K562 (cell line): Measurements from ENCODE around the gene TEX14. TPM values are rescaled to one million over a fixed set of nuclear protein-coding genes. Genes with fewer than 3 reads are reported as not detected.

Source experiments
- ATAC-seq: fragments of 200-7000 bp; cut with Tn5 transposase; 3 replicates; pipeline ENCODE4 v1.9.1; 2020; ENCODE audit warnings: moderate library complexity
- BruUV-seq: library from RNA; stranded (reverse); fragments of 400-500 nt; replicated peaks from 2 replicates; lab custom pipeline; 2021; lab: Mats Ljungman, UMichigan
- CTCF ChIA-PET: fragments of 300-600 bp; formaldehyde crosslinking; extraction: SDS; loops from one replicate; lab custom pipeline; 2021; ENCODE audit warnings: low intra/inter-chr PET ratio; lab: Yijun Ruan, JAX
- POLR2A ChIA-PET: fragments of 300-600, 350-650 bp; sonication (Branson Sonifier 250); formaldehyde crosslinking; extraction: SDS; loops from one replicate; lab custom pipeline; 2021; ENCODE audit warnings: antibody characterized with exemption, inconsistent platforms; lab: Yijun Ruan, JAX
- DNase-seq, 4 experiments: peaks; one replicate each; pipeline versions ENCODE4 v3.0.0 to v3.0.0-alpha.2; 2011 to 2018; ENCODE audit warnings: low spot score in 3 of 4, mixed read lengths in 3 of 4; ENCODE audit errors: extremely low read depth in 1 of 4
- FAIRE-seq: peaks from 2 replicates; lab custom pipeline; 2011; peaks lifted over from hg19 to GRCh38; lab: Jason Lieb, UNC
- H2AFZ ChIP-seq: 2 replicates; pipeline ENCODE4 v1.6.0; 2011; ENCODE audit warnings: low read depth, low read length, control low read depth, inconsistent platforms
- H3K27ac ChIP-seq: fragments of 200-600 bp; 3 replicates; pipeline ENCODE4 v1.8.0; 2011; ENCODE audit warnings: low read depth, mild to moderate bottlenecking, control low read depth, inconsistent platforms, low read length, moderate library complexity, mixed read lengths; ENCODE audit errors: extremely low read depth
- H3K27me3 ChIP-seq, 2 experiments: fragments of 300-600 bp in 1 of 2; 2 replicates in 1 of 2; 3 replicates in 1 of 2; pipeline versions ENCODE4 v1.6.0 to v1.8.0; 2011; ENCODE audit warnings: inconsistent platforms in 2 of 2, low read length in 2 of 2, mild to moderate bottlenecking in 1 of 2, mixed read lengths in 1 of 2, moderate library complexity in 1 of 2; ENCODE audit not compliant: control insufficient read depth in 2 of 2, insufficient read depth in 2 of 2
- H3K36me3 ChIP-seq: fragments of 300-600 bp; 3 replicates; pipeline ENCODE4 v1.8.0; 2011; ENCODE audit warnings: mild to moderate bottlenecking, low read length, inconsistent platforms; ENCODE audit not compliant: control insufficient read depth, insufficient read depth
- H3K4me1 ChIP-seq, 2 experiments: fragments of 200-600 bp in 1 of 2; replicated peaks in 1 of 2; 2 replicates in 1 of 2; 3 replicates in 1 of 2; pipeline versions ENCODE4 v1.5.1 to v1.8.0; 2011; ENCODE audit warnings: inconsistent platforms in 2 of 2, low read length in 2 of 2, mild to moderate bottlenecking in 1 of 2, mixed read lengths in 1 of 2, moderate library complexity in 1 of 2; ENCODE audit not compliant: control insufficient read depth in 2 of 2, insufficient read depth in 2 of 2
- H3K4me2 ChIP-seq: 2 replicates; pipeline ENCODE4 v1.6.1; 2011; ENCODE audit warnings: low read length, control low read depth, inconsistent platforms, mixed read lengths; ENCODE audit not compliant: insufficient read depth
- H3K4me3 ChIP-seq: fragments of 200-600 bp; sonication (generic), shearing (Covaris generic); 2 replicates; pipeline ENCODE4 v1.5.1; 2016; ENCODE audit warnings: control low read depth, inconsistent platforms
- H3K79me2 ChIP-seq: fragments of 200-600 bp; 3 replicates; pipeline ENCODE4 v1.8.0; 2011; ENCODE audit warnings: low read length, inconsistent platforms; ENCODE audit not compliant: control insufficient read depth, insufficient read depth
- H3K9ac ChIP-seq, 2 experiments: 2 replicates each; pipeline versions ENCODE4 v1.6.0 to v1.6.1; 2011; ENCODE audit warnings: low read depth in 2 of 2, low read length in 2 of 2, control low read depth in 1 of 2, inconsistent platforms in 1 of 2, mild to moderate bottlenecking in 1 of 2, mixed read lengths in 1 of 2; ENCODE audit not compliant: insufficient read depth in 1 of 2
- H3K9me1 ChIP-seq: one replicate; pipeline ENCODE4 v1.6.0; 2011; ENCODE audit warnings: inconsistent platforms, mild to moderate bottlenecking, low read length, moderate library complexity; ENCODE audit not compliant: control insufficient read depth, insufficient read depth
- H3K9me3 ChIP-seq: replicated peaks from 2 replicates; pipeline ENCODE4 v1.5.1; 2011; ENCODE audit warnings: low read depth, low read length, inconsistent platforms; ENCODE audit not compliant: control insufficient read depth, insufficient read depth
- H4K20me1 ChIP-seq: replicated peaks from 2 replicates; pipeline ENCODE4 v1.6.1; 2011; ENCODE audit warnings: low read length, inconsistent platforms, mixed read lengths; ENCODE audit not compliant: control insufficient read depth, insufficient read depth
- C11orf30 ChIP-seq: fragments of 450-650 bp; IDR thresholded peaks from 2 replicates; pipeline ENCODE4 v1.6.1; 2016; ENCODE audit warnings: low read depth, mild to moderate bottlenecking
- HSF4 ChIP-seq: fragments of 250-450 bp; sonication (Bioruptor Pico); IDR thresholded peaks from 2 replicates; pipeline ENCODE4 v2.1.2; 2022; ENCODE audit warnings: mild to moderate bottlenecking, moderate library complexity, borderline replicate concordance
- JUND ChIP-seq, 2 experiments: IDR thresholded peaks; 2 replicates in 1 of 2; 3 replicates in 1 of 2; pipeline ENCODE4 v1.6.1; 2011; ENCODE audit warnings: borderline replicate concordance in 2 of 2, low read depth in 2 of 2, low read length in 2 of 2, improper control_type of control experiment in 1 of 2, missing biosample characterization in 1 of 2, missing genetic modification characterization in 1 of 2, missing genetic modification reagents in 1 of 2
- MAFG ChIP-seq: fragments of 450-650 bp; conservative IDR thresholded peaks from 2 replicates; pipeline ENCODE4 v1.6.1; 2016; ENCODE audit warnings: missing genetic modification characterization, missing compliant biosample characterization
- NFE2 ChIP-seq: IDR thresholded peaks from 2 replicates; pipeline ENCODE4 v1.6.1; 2014; ENCODE audit warnings: antibody characterized with exemption, low read depth
- ZNF316 ChIP-seq: fragments of 450-650 bp; IDR thresholded peaks from 2 replicates; pipeline ENCODE4 v1.6.1; 2016
- WGBS: fragments of 100-300 bp; shearing (Covaris generic); methylation state at CpG from one replicate; pipeline ENCODE4 v1.1.6; 2016; ENCODE audit warnings: low coverage, mixed read lengths; ENCODE audit not compliant: insufficient coverage; ENCODE audit errors: missing lambda C conversion rate; 5-methylcytosine and 5-hydroxymethylcytosine counted together
- in situ Hi-C: fragments of 300-500 bp; cut with MboI; formaldehyde crosslinking; loops from 4 replicates; pipeline ENCODE4 v1.15.0; 2018; ENCODE audit warnings: inconsistent platforms, mixed read lengths
- intact Hi-C: fragments of 100-400 bp; cut with micrococcal nuclease; formaldehyde crosslinking; loops from 2 replicates; pipeline ENCODE4 v1.14.2; 2022
- polyA plus RNA-seq, 8 experiments: library from polyadenylated mRNA; depleted of rRNA in 4 of 8; stranded (reverse) in 5 of 8; unstranded in 3 of 8; fragments of >200 nt; fragmentation: Nextera tagmentation in 2 of 8; fragmentation: Illumina TruSeq in 1 of 8; extraction: Ambion mirVana in 2 of 8; extraction: Trizol in 1 of 8; gene quantifications; 2 replicates each; pipeline versions ENCODE4 v1.2.1 to v1.2.3, GENCODE V29; 2011 to 2014; ENCODE audit warnings: inconsistent platforms in 1 of 8, missing spikeins in 1 of 8
- total RNA-seq, 7 experiments: library from RNA; depleted of rRNA in 6 of 7; stranded (reverse); fragments of >200 nt in 6 of 7; fragmentation: Illumina TruSeq in 2 of 7; extraction: Trizol in 2 of 7; gene quantifications; 2 replicates each; pipeline versions ENCODE4 v1.2.1 to v1.2.3, GENCODE V29; 2011 to 2021; ENCODE audit warnings: low replicate concordance in 1 of 7
- TF ChIP-seq, protein P1 (sequence below): sonication (generic); formaldehyde crosslinking; IDR thresholded peaks from 2 replicates; pipeline ENCODE4 v1.8.0; 2023; ENCODE audit warnings: mild to moderate bottlenecking, missing genetic modification reagents

Gene TEX14
- total and polyA plus RNA-seq, 9 of the 15 experiments (the other 6 are each of a cell fraction or from before 2014, with no cell fraction given): 0.05 to 0.12 (median 0.09) TPM; not detected in 1

DNA sequence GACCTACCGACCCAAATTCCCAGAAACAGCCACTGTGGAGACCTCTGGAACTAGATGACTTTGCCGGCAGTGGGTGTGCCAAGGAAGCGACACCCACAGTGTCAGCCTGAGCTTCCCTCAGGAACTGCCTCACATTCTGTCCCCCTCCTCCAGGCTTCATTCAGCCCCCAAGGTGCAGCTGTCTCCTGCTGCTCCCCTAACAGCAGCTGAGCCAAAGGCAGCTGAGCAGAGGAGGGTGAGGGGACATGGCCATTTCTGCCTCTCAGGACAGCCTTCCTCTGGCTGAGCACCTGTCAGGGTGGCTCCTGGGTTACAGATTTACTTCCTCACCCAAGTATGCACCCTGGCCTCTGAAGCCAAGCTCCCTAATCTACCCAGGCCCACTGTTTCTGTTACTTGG, 155.3 kb downstream of the TEX14 start (continued):
- TF ChIP-seq, protein P1, sequence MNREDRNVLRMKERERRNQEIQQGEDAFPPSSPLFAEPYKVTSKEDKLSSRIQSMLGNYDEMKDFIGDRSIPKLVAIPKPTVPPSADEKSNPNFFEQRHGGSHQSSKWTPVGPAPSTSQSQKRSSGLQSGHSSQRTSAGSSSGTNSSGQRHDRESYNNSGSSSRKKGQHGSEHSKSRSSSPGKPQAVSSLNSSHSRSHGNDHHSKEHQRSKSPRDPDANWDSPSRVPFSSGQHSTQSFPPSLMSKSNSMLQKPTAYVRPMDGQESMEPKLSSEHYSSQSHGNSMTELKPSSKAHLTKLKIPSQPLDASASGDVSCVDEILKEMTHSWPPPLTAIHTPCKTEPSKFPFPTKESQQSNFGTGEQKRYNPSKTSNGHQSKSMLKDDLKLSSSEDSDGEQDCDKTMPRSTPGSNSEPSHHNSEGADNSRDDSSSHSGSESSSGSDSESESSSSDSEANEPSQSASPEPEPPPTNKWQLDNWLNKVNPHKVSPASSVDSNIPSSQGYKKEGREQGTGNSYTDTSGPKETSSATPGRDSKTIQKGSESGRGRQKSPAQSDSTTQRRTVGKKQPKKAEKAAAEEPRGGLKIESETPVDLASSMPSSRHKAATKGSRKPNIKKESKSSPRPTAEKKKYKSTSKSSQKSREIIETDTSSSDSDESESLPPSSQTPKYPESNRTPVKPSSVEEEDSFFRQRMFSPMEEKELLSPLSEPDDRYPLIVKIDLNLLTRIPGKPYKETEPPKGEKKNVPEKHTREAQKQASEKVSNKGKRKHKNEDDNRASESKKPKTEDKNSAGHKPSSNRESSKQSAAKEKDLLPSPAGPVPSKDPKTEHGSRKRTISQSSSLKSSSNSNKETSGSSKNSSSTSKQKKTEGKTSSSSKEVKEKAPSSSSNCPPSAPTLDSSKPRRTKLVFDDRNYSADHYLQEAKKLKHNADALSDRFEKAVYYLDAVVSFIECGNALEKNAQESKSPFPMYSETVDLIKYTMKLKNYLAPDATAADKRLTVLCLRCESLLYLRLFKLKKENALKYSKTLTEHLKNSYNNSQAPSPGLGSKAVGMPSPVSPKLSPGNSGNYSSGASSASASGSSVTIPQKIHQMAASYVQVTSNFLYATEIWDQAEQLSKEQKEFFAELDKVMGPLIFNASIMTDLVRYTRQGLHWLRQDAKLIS (CRISPR knock-in tag): no peak

DNA sequence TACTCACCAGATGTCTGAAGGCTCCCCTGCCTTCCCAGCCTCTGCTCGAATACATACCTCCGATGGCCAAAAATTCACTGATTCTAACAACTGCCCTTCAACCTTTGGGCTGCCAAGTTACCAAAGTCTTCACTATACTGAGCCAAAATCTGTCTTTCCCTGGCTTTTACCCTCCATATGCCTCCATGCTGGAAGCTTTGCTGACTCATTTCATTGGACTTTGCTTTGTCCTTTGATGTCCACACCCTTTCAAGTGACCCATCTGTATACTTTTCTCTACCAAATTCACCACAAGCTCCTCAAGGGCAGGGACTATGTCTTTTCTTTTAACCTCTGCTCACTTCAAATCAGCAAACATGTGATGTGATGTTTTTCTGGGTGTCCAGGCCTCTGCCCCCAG, 156.4 kb downstream of the TEX14 start:
- Histone ChIP-seq H3K9me3 (no peaks in the 10 kb centered on the region), H2AFZ (peak overlapping the region; percentile 43; the same call in 1 of the 2 replicates), H3K4me3 (no peak overlapping the region), H3K27me3 (peaks cover 2 to 24% of the 10 kb centered on the region in 2 experiments; a peak in 4 of 5 replicates), H3K9me1 (no peaks in the 10 kb centered on the region), H4K20me1 (peaks cover 4% of the 10 kb centered on the region), H3K27ac (no peak overlapping the region), H3K4me1 (peaks cover 10 to 22% of the 10 kb centered on the region in 2 experiments), H3K36me3 (no peaks in the 10 kb centered on the region), H3K4me2 (no peak overlapping the region), H3K9ac (no peak overlapping the region), H3K79me2 (no peaks in the 10 kb centered on the region)
- ChIA-PET CTCF (no interaction called here), POLR2A (interaction anchor here (0.7 to 1.6 kb wide), 3 partner anchors 13 to 96 kb away, joined by 3 to 5 read pairs (median 4); no protein-coding TSS in a partner anchor)
- WGBS: 3% methylated on average over 2 of the region's 2 CpGs
- peak; percentile 52 for TF ChIP-seq MAFG
- TF ChIP-seq NFE2: peak; percentile 61
- TF ChIP-seq ZNF316: peak; percentile 67
- TF ChIP-seq C11orf30: peak; percentile 80
- no peak for TF ChIP-seq JUND (IDR thresholded peaks at IDR 0.05; ENCODE audit: borderline replicate concordance, low read depth, low read length)
- no peak for TF ChIP-seq JUND (tag; IDR thresholded peaks at IDR 0.05; ENCODE audit: borderline replicate concordance, low read depth, low read length)
- TF ChIP-seq HSF4 (CRISPR knock-in tag): no peak
- in situ Hi-C loops (no loop called here), intact Hi-C loops (no loop called here)
- DNase-seq: no peak
- FAIRE-seq: peak; percentile 51
- ATAC-seq: no peak
- no TSS peak for BruUV-seq
